Right kidney (tissue), 1 donor: ENCODE results near the gene GIPC1.
"Not testable (repeated sequence)": the region's sequence is repeated elsewhere in the genome, so short reads cannot be mapped to it uniquely, and the experiment has no call there.

Experiments
- DNase-seq: peaks from one replicate; pipeline ENCODE4 v3.0.0-alpha.2; 2016

GIPC1 gene

DNA sequence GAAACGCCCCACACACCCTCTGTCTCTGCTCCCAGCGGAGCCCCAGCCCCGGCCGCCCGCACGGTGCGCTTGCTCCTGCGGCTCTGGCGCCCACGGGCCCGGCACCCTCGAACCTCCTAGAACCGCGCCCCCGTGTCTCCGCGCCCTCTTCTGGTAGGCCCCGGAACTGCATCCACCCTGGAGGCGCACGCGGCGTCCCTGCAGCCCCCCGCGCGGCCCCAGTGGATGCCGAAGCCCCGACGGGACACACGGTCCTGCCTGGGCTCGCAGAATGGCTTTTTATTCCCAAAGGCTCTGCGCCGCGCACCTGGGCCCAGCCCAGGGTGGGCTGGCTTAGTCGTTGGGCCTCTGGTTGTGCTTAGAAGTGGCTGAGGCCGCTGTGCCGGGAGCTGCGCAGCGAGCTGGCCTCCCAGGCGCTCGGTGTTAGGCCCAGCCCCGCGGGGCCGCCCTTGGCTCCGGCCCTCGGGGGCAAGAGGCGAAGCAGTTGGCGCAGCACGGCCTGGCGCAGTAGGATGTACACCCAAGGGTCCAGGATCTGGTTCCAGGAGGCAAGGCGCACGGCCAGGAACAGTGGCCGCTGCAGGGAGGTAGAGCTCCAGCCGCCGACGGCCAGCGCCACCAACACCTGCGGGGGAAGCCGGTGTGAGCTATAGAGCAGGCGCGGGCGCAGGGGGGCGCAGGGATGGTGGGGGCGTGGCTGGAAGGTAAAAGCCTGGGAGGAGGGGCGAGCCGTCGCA, 23.6 kb downstream of the GIPC1 start:
- DNase-seq, result peak; percentile 90

DNA sequence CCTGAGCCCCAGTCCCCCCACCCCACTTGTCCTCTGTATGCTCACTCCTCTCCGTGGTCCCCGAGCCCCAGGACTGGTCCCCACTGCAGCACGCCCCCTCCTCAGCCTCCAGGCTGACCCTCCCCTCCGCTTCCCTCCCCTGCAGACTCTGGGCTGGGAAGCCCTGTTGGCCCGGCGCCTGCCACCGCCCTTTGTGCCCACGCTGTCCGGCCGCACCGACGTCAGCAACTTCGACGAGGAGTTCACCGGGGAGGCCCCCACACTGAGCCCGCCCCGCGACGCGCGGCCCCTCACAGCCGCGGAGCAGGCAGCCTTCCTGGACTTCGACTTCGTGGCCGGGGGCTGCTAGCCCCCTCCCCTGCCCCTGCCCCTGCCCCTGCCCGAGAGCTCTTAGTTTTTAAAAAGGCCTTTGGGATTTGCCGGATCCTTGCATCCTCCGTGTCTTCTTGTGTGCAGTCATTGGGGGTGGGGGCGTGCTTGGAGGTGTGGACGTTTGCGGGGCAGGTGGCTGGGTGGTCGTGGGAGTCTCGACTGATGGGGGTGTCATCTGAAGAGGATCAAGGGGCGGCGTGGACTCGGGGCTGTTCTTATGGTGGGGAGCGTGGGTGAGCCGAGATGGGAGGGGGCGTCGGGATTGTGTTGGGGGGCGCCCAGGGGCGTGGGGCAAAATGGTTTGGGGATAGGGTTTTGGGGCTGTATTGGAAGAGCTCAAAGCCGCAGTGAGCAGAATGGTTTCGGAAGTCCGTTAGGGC, 24.3 kb downstream of the GIPC1 start:
- DNase-seq, result no peak

DNA sequence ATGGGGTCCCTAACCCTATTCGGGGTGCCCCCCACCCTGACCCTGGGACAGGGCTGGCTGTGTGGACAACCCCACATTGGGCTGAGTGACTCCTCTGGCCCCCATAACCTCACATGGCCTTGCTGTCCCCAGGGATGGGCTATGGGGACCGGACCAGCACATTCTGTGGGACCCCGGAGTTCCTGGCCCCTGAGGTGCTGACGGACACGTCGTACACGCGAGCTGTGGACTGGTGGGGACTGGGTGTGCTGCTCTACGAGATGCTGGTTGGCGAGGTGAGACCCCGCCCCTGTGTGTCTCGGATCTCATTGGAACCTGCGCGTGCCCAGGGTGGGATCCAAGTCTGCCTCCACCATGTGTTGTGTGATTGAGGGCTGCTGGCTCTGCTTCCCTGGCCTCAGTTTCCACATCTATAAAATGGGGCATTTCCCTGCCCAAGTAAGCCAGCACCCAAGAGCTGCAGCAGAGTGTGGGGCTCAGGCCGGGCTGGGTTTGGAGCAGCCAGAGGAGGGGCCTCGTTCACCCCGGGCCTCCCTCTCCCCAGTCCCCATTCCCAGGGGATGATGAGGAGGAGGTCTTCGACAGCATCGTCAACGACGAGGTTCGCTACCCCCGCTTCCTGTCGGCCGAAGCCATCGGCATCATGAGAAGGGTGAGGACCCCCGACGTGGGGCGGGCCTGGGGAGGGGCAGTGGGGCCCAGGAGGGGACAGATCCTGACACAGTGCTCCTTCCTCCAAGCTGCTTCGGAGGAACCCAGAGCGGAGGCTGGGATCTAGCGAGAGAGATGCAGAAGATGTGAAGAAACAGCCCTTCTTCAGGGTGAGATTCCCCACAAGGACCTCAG, 25.7 kb downstream of the GIPC1 start:
- DNase-seq, result no peak

DNA sequence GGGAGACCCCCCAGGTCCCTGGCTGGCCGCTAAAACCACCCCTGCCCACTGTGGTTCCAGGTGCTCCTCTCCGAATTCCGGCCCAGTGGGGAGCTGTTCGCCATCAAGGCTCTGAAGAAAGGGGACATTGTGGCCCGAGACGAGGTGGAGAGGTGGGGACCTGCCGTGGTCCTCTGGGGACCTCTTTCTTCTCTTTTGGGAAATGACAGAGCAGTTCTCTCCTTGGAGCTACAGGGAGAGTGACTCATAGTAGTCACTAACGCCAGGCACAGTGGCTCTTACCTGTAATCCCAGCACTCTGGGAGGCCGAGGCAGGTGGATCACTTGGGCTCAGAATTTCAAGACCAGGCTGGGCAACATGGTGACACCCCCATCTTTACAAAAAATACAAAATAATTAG, 28.1 kb downstream of the GIPC1 start:
- DNase-seq, result no peak

DNA sequence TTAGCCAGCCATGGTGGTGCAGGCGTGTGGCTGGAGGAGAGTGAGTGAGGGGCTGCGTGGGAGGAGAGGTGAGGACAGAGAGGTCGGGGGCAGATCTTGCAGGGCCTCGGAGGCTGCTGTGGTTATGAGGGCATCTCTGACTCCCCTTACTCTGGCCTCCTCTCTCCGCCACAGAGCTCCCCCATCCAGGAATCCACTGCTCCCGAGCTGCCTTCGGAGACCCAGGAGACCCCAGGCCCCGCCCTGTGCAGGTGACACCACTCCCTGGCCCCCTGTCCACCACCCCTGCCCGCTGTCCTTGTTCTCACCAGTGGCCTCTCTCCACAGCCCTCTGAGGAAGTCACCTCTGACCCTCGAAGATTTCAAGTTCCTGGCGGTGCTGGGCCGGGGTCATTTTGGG, 28.5 kb downstream of the GIPC1 start:
- DNase-seq, result no peak

DNA sequence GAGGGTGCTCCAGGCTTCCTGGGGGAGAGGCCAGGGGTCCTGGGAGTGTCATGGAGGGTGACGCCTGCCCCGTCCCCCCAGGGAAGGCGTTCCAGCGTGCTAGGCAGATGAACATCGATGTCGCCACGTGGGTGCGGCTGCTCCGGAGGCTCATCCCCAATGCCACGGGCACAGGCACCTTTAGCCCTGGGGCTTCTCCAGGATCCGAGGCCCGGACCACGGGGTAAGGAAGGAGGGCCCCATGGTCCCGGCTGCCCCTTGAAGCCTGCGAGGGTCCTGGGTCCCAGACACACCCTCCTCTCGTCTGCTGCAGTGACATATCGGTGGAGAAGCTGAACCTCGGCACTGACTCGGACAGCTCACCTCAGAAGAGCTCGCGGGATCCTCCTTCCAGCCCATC, 32.2 kb downstream of the GIPC1 start:
- no peak for DNase-seq

DNA sequence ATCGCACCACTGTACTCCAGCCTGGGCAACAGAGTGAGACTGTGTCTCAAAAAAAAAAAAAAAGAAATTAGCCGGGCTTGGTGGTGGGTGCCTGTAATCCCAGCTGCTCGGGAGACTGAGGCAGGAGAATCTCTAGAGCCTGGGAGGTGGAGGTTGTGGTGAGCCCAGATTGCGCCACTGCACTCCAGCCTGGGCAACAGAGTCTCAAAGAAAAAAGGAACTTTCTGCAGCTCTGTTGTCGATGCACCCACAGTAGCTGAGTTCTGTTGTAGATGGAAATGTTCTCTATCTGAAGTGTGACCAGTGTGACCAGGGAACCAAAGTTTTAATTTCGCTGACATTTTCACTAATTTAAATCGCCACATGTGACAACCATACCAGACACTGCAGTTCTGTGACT, 33.5 kb downstream of the GIPC1 start:
- not testable (repeated sequence) for DNase-seq

DNA sequence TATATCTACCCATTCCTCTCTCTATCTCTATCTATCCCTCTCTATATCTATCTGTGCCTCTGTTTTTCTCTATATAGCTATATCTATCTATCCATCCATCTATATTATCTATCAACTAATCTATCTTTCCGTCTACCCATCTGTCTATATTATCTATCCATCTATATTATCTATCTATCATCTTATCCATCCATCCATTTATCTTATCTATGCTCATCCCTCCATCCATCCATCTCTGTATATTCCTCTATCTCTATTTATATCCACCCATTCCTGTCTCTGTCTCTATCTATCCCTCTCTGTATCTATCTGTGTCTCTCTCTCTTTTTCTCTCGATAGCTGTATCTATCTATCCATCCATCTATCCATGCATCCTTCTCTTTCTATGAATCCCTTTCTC, 35.0 kb downstream of the GIPC1 start:
- no peak for DNase-seq

DNA sequence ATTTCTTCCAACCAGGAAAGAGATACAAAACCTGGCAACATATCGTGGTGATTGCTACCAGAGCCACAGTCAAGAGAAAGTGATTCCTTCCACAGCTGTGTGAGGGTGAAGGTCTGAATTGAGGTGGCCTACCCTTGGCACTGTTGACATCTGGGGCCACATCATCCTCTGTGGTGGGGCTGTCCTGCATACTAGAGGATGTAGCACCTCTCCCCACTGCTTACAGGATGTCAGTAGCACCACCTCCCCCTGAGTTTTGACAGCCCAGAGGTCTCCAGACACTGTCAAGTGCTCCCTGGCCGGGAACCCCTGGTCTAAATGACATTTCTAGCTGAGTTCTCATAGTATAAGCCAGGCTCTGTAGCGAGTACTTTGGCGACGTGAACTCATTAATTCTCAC, 36.2 kb downstream of the GIPC1 start:
- no peak for DNase-seq

DNA sequence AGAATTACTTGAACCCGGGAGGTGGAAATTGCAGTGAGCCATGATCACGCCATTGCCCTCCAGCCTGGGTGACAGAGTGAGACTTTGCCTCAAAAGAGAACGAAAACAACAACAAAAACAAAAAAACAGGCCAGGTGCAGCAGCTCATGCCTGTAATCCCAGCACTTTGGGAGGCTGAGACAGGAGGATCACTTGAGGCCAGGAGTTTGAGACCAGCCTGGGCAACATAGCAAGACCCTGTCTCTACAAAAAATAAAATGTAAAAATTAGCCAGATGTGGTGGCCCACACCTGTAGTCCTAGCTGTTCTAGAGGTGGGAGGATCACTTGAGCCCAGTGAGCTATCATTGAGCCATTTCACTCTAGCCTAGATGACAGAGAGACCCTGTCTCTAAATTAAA, 43.6 kb downstream of the GIPC1 start:
- DNase-seq, result not testable (repeated sequence)

DNA sequence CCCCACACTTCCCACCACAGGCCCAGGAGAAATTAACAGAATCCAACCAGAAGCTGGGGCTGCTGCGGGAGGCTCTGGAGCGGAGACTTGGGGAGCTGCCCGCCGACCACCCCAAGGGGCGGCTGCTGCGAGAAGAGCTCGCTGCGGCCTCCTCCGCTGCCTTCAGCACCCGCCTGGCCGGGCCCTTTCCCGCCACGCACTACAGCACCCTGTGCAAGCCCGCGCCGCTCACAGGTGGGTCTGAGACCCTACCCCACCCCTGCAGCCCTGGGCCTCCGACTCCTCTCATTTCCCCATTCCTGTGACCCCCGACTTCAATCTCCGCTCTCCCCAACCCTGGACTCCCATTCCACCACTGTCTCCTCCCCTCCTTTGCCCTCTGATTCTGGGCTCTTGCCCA, 45.1 kb downstream of the GIPC1 start:
- no peak for DNase-seq

DNA sequence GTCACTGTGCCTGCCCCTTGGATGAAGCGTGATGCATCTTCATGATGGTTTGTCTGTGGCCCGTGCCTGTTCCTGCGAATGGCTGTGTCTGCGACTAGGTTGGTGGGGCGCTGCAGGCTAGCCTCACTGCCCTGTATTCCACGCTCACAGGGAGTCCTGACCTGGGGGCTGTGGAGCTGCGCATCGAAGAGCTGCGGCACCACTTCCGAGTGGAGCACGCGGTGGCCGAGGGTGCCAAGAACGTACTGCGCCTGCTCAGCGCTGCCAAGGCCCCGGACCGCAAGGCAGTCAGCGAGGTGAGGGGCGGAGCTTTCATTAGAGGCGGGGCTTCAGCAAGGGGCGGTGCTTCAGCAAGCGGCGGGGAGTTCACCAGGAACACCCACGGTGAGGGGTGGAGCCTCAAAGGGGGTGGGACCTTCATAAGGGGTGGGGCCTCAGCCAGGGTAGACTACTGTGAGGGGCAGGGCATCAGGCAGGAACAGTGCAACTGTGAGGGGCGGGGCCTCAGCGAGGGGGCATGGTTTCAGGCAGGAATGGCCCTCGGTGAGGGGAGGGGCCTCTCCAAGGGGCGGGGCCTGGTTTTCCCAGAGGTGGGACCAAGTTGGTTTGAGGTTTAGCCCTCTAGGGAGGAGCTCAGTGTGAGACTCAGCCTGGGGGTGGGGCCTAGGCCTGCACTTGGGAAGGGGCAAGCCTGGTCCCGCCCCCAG, 45.6 kb downstream of the GIPC1 start:
- DNase-seq, result no peak

DNA sequence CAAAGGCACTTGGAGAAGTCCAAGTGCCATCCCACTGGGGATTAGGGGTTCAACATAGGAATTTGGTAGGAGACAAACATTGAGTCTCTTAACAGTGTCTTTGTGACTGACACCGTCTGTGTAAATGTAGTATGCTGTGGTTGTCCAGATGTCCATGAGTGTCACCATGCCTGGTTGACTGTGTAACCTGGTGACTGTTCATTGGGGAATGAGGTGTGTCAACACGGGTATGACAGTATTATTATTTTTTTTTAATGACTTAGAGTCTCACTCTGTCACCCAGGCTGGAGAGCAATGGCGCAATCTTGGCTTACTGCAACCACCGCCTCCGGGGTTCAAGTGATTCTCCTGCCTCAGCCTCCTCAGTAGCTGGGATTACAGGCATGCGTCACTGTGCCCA, 46.6 kb downstream of the GIPC1 start:
- DNase-seq, result no peak

DNA sequence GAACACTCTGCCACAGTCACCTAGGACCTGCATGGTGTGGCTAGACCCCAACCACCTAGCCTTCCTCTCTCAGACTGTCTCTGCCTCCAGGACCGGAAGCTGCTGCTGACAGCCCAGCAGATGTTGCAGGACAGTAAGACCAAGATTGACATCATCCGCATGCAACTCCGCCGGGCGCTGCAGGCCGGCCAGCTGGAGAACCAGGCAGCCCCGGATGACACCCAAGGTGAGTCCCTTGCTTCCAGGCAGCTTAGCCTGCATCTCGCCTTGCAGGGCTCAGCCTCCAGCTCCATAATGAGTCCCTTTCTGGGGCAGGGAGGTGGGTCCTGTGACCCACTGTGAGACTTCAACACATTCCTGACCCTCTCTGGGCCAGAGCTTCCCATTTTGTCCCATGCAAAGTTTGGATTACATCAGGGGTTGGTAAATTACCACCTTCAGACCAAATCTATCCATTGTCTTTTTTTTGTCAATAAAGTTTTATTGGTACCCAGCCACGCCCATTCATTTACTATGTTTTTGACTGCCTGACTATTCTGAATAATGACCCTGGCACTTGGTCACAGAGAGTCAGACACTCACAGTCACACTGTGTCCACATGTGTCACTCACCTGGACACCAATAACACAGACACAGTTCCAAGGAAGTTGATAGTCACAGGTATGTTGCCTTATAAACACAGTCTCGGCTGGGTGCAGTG, 49.4 kb downstream of the GIPC1 start:
- DNase-seq, result no peak

DNA sequence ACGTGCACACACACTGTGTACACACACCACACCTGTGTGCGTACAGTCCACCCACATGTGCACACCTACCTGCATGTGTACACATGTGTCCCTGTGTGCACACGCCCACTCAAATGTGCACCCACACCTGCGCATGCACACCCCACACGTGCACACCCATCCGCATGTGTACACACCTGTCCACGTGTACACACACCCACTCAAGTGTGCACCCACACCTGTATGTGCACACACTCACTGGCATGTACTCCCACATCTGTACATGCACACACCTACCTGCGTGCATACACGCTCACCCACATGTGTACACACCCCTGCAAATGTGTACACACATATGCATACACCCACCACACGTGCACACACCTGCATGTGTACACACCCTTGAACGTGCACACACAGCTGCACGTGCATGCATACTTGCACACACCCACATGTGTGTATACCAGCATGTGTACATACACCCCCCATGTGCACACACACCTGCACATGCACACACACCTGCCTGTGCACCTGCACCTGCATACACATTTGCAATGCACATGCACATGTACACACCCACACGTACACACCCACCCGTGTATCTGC, 52.2 kb downstream of the GIPC1 start:
- no peak for DNase-seq

DNA sequence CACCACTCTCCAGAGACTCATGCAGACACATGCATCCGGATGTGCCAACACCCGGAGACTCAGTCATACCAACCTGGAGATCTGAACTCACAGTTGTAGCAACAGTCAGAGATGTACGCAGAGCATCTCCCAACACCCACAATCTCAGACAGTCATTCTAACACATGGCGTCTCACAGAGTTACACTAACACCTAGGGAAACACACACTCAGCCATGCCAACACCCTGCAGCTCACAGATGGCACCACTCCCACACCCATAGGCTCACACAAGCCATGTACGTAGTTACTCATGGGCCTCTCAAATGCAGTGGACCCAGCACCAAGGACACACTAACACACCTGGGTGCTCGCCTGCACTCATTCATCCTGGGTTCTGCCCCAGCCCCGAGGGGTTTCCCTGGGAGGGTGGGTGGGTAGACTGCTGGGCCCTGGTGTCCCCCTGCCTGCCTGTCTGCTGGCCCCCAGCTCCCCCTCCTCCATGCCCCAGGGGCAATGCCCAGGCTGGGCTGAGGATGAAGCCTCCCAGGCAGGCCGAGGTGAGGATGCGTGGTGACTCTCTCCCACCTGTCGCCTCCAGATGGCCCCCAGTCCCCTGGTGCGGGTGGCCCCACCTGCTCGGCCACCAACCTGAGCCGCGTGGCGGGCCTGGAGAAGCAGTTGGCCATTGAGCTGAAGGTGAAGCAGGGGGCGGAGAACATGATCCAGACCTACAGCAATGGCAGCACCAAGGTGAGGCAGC, 52.9 kb downstream of the GIPC1 start:
- no peak for DNase-seq

DNA sequence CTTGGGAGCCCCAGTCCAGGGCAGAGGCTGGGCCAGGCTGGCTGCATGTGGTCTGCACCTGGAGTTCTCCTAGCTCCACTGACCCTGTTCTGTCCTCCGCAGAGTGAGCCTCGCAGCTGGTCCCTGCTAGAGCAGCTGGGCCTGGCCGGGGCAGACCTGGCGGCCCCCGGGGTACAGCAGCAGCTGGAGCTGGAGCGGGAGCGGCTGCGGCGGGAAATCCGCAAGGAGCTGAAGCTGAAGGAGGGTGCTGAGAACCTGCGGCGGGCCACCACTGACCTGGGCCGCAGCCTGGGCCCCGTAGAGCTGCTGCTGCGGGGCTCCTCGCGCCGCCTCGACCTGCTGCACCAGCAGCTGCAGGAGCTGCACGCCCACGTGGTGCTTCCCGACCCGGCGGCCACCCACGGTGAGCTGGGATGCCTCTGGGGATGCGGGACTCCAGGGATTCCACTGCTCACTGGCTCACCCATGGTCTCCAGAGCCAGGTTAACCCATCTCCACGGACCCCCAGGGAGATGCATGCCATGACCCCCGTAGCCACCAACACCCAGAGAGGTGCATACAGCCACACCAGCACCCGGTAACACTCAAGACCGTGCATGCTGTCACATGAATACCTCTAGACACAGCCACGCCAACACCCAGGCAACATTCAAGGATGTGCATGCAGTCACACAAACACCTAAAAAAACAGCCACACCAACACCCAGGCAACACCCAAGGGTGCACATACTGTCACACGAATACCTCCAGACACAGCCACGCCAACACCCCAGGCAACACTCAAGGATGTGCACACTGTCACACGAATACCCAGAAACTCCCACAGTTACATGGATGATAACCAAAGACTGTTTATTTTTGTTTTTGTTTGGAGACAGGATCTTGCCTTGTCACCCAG, 54.6 kb downstream of the GIPC1 start:
- no peak for DNase-seq

DNA sequence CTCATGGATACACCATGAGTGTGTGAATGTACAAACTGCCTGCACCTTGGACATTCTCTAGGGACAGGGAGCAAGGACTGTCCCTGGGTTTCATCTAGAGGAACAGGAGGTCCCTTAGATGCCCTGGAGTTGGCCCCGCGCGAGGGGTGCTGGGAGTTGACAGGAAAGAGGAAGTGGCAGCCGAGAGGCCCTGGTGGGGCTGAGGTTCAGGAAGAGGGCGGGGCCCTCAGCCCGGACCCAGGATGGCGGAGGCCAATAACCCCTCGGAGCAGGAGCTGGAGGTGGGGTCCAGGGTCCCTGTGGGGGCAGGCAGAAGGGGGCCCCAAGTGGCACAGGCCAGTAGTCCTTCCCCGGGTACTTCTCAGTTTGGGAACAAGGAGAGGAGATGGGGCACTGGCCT, 55.9 kb downstream of the GIPC1 start:
- DNase-seq, result no peak

DNA sequence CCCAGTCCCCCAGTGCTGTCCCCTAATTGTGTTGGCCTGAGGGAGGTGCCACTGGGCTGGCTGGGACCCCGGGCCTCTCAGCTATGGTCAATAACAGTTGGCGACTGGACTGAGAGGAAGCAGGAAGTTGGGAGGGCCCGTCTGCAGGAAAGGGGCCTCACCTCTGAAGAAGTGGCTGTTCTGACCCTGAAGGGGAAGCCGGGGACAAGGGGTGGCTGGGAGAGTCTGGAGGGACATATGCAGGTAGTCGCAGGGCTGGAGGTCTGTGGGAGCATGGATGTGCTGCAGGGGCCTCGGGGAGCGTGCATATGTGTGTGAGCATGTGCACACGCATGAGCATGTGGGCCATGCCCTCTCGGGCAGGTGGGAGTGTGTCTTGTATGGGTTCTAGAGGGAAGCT, 56.9 kb downstream of the GIPC1 start:
- no peak for DNase-seq
